Gastrocnemius medialis (tissue), 4 donors: ENCODE results near the gene AURKAIP1.

Source experiments
- POLR2A ChIP-seq, 2 donors: fragments of 450-650 bp; IDR thresholded peaks; one replicate each; pipeline ENCODE4 v1.6.1; 2017; ENCODE audit warnings: antibody characterized with exemption in 2 of 2, mild to moderate bottlenecking in 2 of 2, moderate library complexity in 2 of 2
- TF ChIP-seq, protein P1 (sequence below), 5 experiments: fragments of 450-650 bp in 3 of 5; fragments of 200-600 bp in 2 of 5; sonication (generic) in 2 of 5; IDR thresholded peaks in 4 of 5; conservative IDR thresholded peaks in 1 of 5; 1 replicate in 4 of 5; 2 replicates in 1 of 5; pipeline ENCODE4 v1.5.1; 2016 to 2019; ENCODE audit warnings: antibody characterized with exemption in 5 of 5, mild to moderate bottlenecking in 3 of 5, moderate library complexity in 3 of 5

DNA sequence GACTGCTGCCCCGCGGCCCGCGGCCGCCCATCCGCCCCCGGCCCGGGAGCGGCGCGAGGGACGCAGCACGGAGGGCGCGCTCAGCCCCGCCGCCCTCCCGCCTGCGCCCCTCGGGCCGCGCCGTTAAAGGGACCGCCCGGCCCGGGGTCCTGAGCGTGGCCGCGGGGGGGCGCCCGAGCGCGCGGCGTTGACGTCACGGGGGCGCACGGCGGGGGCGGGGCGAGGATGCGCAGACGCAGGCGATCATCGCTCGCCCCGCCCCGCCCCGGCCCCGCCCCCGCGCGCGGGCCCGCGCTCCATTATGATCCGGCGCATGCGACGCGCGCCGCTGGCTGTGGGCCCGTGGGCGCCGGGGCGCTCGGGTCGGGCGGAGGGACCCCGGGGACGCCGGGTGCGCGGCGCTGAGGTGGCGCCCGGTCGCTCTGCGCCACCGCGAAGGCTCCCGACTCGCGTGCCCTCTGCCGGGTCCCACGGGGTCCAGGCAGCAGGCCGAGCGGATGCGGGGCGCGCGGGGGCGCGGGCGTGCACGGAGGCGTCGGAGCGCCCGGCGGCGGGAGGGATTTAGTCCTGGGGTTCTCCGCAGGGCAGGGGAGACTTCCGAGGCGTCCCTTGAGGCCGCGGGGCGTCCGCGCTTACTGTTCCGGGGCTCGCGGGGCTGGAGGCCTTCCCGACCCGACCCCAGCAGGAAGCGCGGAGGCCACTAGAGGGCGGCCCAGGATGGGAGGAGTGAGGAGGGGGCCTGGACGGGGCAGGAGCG lies 25.6 kb downstream of the AURKAIP1 start, which contains the start of gene DVL1:
- TF ChIP-seq, protein P1, sequence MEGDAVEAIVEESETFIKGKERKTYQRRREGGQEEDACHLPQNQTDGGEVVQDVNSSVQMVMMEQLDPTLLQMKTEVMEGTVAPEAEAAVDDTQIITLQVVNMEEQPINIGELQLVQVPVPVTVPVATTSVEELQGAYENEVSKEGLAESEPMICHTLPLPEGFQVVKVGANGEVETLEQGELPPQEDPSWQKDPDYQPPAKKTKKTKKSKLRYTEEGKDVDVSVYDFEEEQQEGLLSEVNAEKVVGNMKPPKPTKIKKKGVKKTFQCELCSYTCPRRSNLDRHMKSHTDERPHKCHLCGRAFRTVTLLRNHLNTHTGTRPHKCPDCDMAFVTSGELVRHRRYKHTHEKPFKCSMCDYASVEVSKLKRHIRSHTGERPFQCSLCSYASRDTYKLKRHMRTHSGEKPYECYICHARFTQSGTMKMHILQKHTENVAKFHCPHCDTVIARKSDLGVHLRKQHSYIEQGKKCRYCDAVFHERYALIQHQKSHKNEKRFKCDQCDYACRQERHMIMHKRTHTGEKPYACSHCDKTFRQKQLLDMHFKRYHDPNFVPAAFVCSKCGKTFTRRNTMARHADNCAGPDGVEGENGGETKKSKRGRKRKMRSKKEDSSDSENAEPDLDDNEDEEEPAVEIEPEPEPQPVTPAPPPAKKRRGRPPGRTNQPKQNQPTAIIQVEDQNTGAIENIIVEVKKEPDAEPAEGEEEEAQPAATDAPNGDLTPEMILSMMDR (IDR thresholded peaks at IDR 0.05 in 4 of 5, conservative IDR thresholded peaks at IDR 0.05 in 1 of 5), result peak; percentile 39 to 77 (median 63)
- peak; percentile 75 to 81 for TF ChIP-seq POLR2A (IDR thresholded peaks at IDR 0.05)
